GM23338 (cell line): ENCODE data around the gene RPS6KC1. TPM values are rescaled to one million over a fixed set of nuclear protein-coding genes. Genes with fewer than 3 reads are reported as not detected.

Source experiments
- ATAC-seq: fragments of 200-7000 bp; cut with Tn5 transposase; 3 replicates; pipeline ENCODE4 v1.9.1; 2020
- DNase-seq: peaks from one replicate; pipeline ENCODE4 v3.0.0-alpha.2; 2015; ENCODE audit warnings: low spot score
- H2AFZ ChIP-seq: fragments of 200-600 bp; sonication (generic); 2 replicates; pipeline ENCODE4 v1.8.0; 2016; ENCODE audit warnings: antibody characterized with exemption, mild to moderate bottlenecking, moderate library complexity
- H3F3A ChIP-seq: fragments of 200-600 bp; sonication (generic); replicated peaks from 2 replicates; pipeline ENCODE4 v1.8.0; 2017; ENCODE audit warnings: antibody characterized with exemption, mixed run types, low read depth
- H3K27ac ChIP-seq: fragments of 200-600 bp; sonication (generic); 2 replicates; pipeline ENCODE4 v1.6.1; 2016; ENCODE audit warnings: low read depth
- H3K27me3 ChIP-seq: fragments of 200-600 bp; sonication (generic); 2 replicates; pipeline ENCODE4 v1.8.0; 2016; ENCODE audit warnings: mild to moderate bottlenecking, mixed run types, moderate library complexity; ENCODE audit not compliant: insufficient read depth
- H3K36me3 ChIP-seq: fragments of 200-600 bp; sonication (generic); 2 replicates; pipeline ENCODE4 v1.8.0; 2016; ENCODE audit warnings: mild to moderate bottlenecking; ENCODE audit not compliant: insufficient read depth
- H3K4me1 ChIP-seq: fragments of 200-600 bp; sonication (generic); 2 replicates; pipeline ENCODE4 v1.8.0; 2016; ENCODE audit warnings: mild to moderate bottlenecking, moderate library complexity; ENCODE audit not compliant: insufficient read depth
- H3K4me2 ChIP-seq: fragments of 200-600 bp; sonication (generic); 2 replicates; pipeline ENCODE4 v1.7.1; 2017; ENCODE audit warnings: mixed run types
- H3K4me3 ChIP-seq: fragments of 200-600 bp; sonication (generic); 2 replicates; pipeline ENCODE4 v1.6.1; 2016; ENCODE audit warnings: mixed run types
- H3K79me2 ChIP-seq: fragments of 200-600 bp; sonication (generic); replicated peaks from 2 replicates; pipeline ENCODE4 v1.8.0; 2017; ENCODE audit warnings: mild to moderate bottlenecking; ENCODE audit not compliant: insufficient read depth
- H3K9me2 ChIP-seq: fragments of 200-600 bp; sonication (generic); 2 replicates; pipeline ENCODE4 v1.8.0; 2017; ENCODE audit not compliant: insufficient read depth
- H4K20me1 ChIP-seq: fragments of 200-600 bp; sonication (generic); replicated peaks from 2 replicates; pipeline ENCODE4 v1.8.0; 2017; ENCODE audit warnings: mild to moderate bottlenecking; ENCODE audit not compliant: insufficient read depth
- H3K27ac Mint-ChIP-seq: 2 replicates; pipeline ENCODE4 v1.8.0; 2020; ENCODE audit warnings: inconsistent platforms, mild to moderate bottlenecking, moderate library complexity, mixed read lengths
- H3K27me3 Mint-ChIP-seq: 3 replicates; pipeline ENCODE4 v1.8.0; 2022; ENCODE audit warnings: low read depth, mild to moderate bottlenecking, moderate library complexity, mixed read lengths, inconsistent platforms; ENCODE audit not compliant: insufficient read depth, poor library complexity
- H3K36me3 Mint-ChIP-seq: 3 replicates; pipeline ENCODE4 v1.8.0; 2021; ENCODE audit warnings: low read depth, mild to moderate bottlenecking, inconsistent platforms, moderate library complexity, mixed read lengths
- H3K4me1 Mint-ChIP-seq: 3 replicates; pipeline ENCODE4 v1.8.0; 2020; ENCODE audit warnings: mild to moderate bottlenecking, inconsistent platforms, mixed read lengths
- H3K4me3 Mint-ChIP-seq: 3 replicates; pipeline ENCODE4 v1.8.0; 2021; ENCODE audit warnings: moderate library complexity, mild to moderate bottlenecking, inconsistent platforms, mixed read lengths
- H3K9me3 Mint-ChIP-seq: 3 replicates; pipeline ENCODE4 v1.8.0; 2020; ENCODE audit warnings: moderate library complexity, mild to moderate bottlenecking, inconsistent platforms, mixed read lengths
- CREB1 ChIP-seq: fragments of 250-450 bp; sonication (Bioruptor Pico); IDR thresholded peaks from 2 replicates; pipeline ENCODE4 v1.5.0; 2020; ENCODE audit warnings: low read depth, mild to moderate bottlenecking, moderate library complexity
- CTCF ChIP-seq, 2 experiments: fragments of 200-600 bp in 1 of 2; sonication (generic) in 1 of 2; conservative IDR thresholded peaks; 2 replicates each; pipeline versions ENCODE4 v1.5.1 to v1.6.1; 2016 to 2017; ENCODE audit warnings: antibody characterized with exemption in 2 of 2, low read depth in 2 of 2, mild to moderate bottlenecking in 2 of 2, moderate library complexity in 1 of 2
- ETS1 ChIP-seq: IDR thresholded peaks from 2 replicates; pipeline ENCODE4 v1.6.1; 2016; ENCODE audit warnings: antibody characterized with exemption
- EZH2 ChIP-seq: fragments of 200-600 bp; sonication (generic); IDR thresholded peaks from one replicate; pipeline ENCODE4 v1.8.0; 2017; ENCODE audit warnings: antibody characterized with exemption, mild to moderate bottlenecking, low read depth; ENCODE audit not compliant: unreplicated experiment
- EZH2phosphoT487 ChIP-seq: fragments of 200-600 bp; sonication (generic); IDR thresholded peaks from one replicate; pipeline ENCODE4 v1.8.1; 2018; ENCODE audit warnings: antibody characterized with exemption; ENCODE audit not compliant: unreplicated experiment
- JUNB ChIP-seq: IDR thresholded peaks from one replicate; pipeline ENCODE4 v1.6.1; 2016; ENCODE audit warnings: antibody characterized with exemption; ENCODE audit not compliant: unreplicated experiment
- NANOG ChIP-seq: IDR thresholded peaks from 2 replicates; pipeline ENCODE4 v1.6.1; 2016; ENCODE audit warnings: antibody characterized with exemption, borderline replicate concordance
- POLR2AphosphoS5 ChIP-seq: IDR thresholded peaks from 2 replicates; pipeline ENCODE4 v1.6.1; 2016; ENCODE audit warnings: antibody characterized with exemption, low read depth
- REST ChIP-seq: IDR thresholded peaks from one replicate; pipeline ENCODE4 v1.6.1; 2018; ENCODE audit warnings: antibody characterized with exemption; ENCODE audit not compliant: unreplicated experiment
- STAT1 ChIP-seq: IDR thresholded peaks from one replicate; pipeline ENCODE4 v1.6.1; 2016; ENCODE audit warnings: antibody characterized with exemption; ENCODE audit not compliant: unreplicated experiment
- ZNF114 ChIP-seq: fragments of 250-450 bp; sonication (Bioruptor Pico); IDR thresholded peaks from 2 replicates; pipeline ENCODE4 v1.5.0; 2020; ENCODE audit warnings: mild to moderate bottlenecking, moderate library complexity
- ZNF331 ChIP-seq: fragments of 250-450 bp; sonication (Bioruptor Pico); IDR thresholded peaks from 2 replicates; pipeline ENCODE4 v1.5.0; 2020; ENCODE audit warnings: low read depth, mild to moderate bottlenecking, moderate library complexity
- polyA plus RNA-seq: library from polyadenylated mRNA; unstranded; fragments of >200 nt; fragmentation: Nextera tagmentation; extraction: Ambion mirVana; gene quantifications from 2 replicates; pipeline ENCODE4 v1.2.1, GENCODE V29; 2016
- total RNA-seq: library from RNA; depleted of rRNA; stranded (reverse); fragments of >200 nt; shearing (Covaris generic); gene quantifications from 2 replicates; pipeline ENCODE4 v1.2.3, GENCODE V29; 2014
- TF ChIP-seq, protein P1 (sequence below): fragments of 250-450 bp; sonication (Bioruptor Pico); IDR thresholded peaks from 2 replicates; pipeline ENCODE4 v1.5.0; 2020; ENCODE audit warnings: mild to moderate bottlenecking, moderate library complexity

The RPS6KC1 gene
- total and polyA plus RNA-seq, 2 experiments from 2014 or later: 7.9 to 24.9 TPM

DNA sequence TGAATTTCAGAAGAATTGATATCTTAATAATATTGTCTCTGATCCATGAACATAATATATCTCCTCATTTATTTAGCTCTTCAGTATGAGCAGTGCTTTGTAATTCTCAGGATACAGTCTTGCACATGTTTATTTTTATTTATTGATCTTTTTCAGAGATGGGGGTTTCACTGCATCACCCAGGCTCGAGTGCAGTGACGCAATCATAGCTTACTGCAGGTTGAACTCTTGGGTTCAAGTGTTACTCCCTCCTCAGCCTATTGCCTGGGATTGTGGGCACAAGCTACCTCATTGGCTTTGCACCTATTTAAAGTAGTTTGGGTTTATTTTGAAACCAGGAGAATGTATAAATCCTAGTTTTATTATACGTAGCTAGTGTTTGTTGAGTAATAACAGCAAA is 4.7 kb downstream of the RPS6KC1 start:
- H3K79me2 ChIP-seq: peaks cover 80% of the 10 kb centered on the region

More for the DNA sequence above, 4.7 kb downstream of the RPS6KC1 start:
- peaks cover 8% of the 10 kb centered on the region for H3K4me1 ChIP-seq
- H4K20me1 ChIP-seq: no peaks in the 10 kb centered on the region; the same call in 1 of the 2 replicates
- H3K4me3 ChIP-seq: no peak overlapping the region
- H3K36me3 ChIP-seq: no peaks in the 10 kb centered on the region
- Mint-ChIP-seq H3K4me1 (peaks cover 26% of the 10 kb centered on the region), H3K36me3 (peaks cover 3% of the 10 kb centered on the region; the same call in 2 of the 3 replicates), H3K27me3 (peaks cover 4% of the 10 kb centered on the region), H3K4me3 (no peak overlapping the region), H3K9me3 (peaks cover 6% of the 10 kb centered on the region; the same call in 2 of the 3 replicates), H3K27ac (no peak overlapping the region)
- TF ChIP-seq STAT1: no peak
- no peak for TF ChIP-seq JUNB
- no peak for TF ChIP-seq CREB1
- TF ChIP-seq EZH2phosphoT487: no peak
- TF ChIP-seq POLR2AphosphoS5: no peak
- no peak for TF ChIP-seq ETS1
- TF ChIP-seq, protein P1, sequence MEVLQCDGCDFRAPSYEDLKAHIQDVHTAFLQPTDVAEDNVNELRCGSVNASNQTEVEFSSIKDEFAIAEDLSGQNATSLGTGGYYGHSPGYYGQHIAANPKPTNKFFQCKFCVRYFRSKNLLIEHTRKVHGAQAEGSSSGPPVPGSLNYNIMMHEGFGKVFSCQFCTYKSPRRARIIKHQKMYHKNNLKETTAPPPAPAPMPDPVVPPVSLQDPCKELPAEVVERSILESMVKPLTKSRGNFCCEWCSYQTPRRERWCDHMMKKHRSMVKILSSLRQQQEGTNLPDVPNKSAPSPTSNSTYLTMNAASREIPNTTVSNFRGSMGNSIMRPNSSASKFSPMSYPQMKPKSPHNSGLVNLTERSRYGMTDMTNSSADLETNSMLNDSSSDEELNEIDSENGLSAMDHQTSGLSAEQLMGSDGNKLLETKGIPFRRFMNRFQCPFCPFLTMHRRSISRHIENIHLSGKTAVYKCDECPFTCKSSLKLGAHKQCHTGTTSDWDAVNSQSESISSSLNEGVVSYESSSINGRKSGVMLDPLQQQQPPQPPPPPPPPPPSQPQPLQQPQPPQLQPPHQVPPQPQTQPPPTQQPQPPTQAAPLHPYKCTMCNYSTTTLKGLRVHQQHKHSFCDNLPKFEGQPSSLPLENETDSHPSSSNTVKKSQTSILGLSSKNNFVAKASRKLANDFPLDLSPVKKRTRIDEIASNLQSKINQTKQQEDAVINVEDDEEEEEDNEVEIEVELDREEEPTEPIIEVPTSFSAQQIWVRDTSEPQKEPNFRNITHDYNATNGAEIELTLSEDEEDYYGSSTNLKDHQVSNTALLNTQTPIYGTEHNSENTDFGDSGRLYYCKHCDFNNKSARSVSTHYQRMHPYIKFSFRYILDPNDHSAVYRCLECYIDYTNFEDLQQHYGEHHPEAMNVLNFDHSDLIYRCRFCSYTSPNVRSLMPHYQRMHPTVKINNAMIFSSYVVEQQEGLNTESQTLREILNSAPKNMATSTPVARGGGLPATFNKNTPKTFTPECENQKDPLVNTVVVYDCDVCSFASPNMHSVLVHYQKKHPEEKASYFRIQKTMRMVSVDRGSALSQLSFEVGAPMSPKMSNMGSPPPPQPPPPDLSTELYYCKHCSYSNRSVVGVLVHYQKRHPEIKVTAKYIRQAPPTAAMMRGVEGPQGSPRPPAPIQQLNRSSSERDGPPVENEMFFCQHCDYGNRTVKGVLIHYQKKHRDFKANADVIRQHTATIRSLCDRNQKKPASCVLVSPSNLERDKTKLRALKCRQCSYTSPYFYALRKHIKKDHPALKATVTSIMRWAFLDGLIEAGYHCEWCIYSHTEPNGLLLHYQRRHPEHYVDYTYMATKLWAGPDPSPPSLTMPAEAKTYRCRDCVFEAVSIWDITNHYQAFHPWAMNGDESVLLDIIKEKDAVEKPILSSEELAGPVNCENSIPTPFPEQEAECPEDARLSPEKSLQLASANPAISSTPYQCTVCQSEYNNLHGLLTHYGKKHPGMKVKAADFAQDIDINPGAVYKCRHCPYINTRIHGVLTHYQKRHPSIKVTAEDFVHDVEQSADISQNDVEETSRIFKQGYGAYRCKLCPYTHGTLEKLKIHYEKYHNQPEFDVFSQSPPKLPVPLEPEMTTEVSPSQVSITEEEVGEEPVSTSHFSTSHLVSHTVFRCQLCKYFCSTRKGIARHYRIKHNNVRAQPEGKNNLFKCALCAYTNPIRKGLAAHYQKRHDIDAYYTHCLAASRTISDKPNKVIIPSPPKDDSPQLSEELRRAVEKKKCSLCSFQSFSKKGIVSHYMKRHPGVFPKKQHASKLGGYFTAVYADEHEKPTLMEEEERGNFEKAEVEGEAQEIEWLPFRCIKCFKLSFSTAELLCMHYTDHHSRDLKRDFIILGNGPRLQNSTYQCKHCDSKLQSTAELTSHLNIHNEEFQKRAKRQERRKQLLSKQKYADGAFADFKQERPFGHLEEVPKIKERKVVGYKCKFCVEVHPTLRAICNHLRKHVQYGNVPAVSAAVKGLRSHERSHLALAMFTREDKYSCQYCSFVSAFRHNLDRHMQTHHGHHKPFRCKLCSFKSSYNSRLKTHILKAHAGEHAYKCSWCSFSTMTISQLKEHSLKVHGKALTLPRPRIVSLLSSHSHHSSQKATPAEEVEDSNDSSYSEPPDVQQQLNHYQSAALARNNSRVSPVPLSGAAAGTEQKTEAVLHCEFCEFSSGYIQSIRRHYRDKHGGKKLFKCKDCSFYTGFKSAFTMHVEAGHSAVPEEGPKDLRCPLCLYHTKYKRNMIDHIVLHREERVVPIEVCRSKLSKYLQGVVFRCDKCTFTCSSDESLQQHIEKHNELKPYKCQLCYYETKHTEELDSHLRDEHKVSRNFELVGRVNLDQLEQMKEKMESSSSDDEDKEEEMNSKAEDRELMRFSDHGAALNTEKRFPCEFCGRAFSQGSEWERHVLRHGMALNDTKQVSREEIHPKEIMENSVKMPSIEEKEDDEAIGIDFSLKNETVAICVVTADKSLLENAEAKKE (CRISPR knock-in tag): no peak
- TF ChIP-seq NANOG: no peak
- no peak for TF ChIP-seq CTCF (conservative IDR thresholded peaks at IDR 0.05; ENCODE audit: low read depth in 2 of 2)
- TF ChIP-seq REST: no peak
- TF ChIP-seq ZNF331 (CRISPR knock-in tag): no peak
- no peak for TF ChIP-seq EZH2
- TF ChIP-seq ZNF114 (CRISPR knock-in tag): no peak
- no peak overlapping the region for H2AFZ ChIP-seq
- DNase-seq (no peak), ATAC-seq (no peak)
- no peaks in the 10 kb centered on the region for H3K9me2 ChIP-seq
- H3K4me2 ChIP-seq: no peak overlapping the region
- H3F3A ChIP-seq: no peaks in the 10 kb centered on the region
- no peak overlapping the region for H3K27ac ChIP-seq
- H3K27me3 ChIP-seq: no peaks in the 10 kb centered on the region
